Fibroblast of villous mesenchyme (primary cell): Measurements from ENCODE around the gene EIF3K. TPM values are rescaled to one million over a fixed set of nuclear protein-coding genes. Genes with fewer than 3 reads are reported as not detected.
"Not testable (repeated sequence)": the region's sequence is repeated elsewhere in the genome, so short reads cannot be mapped to it uniquely, and the experiment has no call there.

Source experiments
- DNase-seq: peaks from one replicate; pipeline ENCODE4 v3.0.0-alpha.2; 2010; ENCODE audit warnings: low read depth
- H3K4me3 ChIP-seq: 2 replicates; pipeline ENCODE4 v1.5.1; 2011; ENCODE audit warnings: low read depth, mild to moderate bottlenecking, low read length
- CTCF ChIP-seq: IDR thresholded peaks from 2 replicates; pipeline ENCODE4 v1.5.1; 2012; ENCODE audit warnings: low read depth, mild to moderate bottlenecking, low read length; ENCODE audit not compliant: insufficient read depth
- total RNA-seq: library from RNA; depleted of rRNA; stranded (reverse); fragments of >200 nt; gene quantifications from 2 replicates; pipeline ENCODE4 v1.2.3, GENCODE V29; 2012

The EIF3K gene
- total RNA-seq, 1 donor, result 152 TPM

- peak within 1 kb of the TSS; percentile 99 for H3K4me3 ChIP-seq
- peak; percentile 3 for DNase-seq
- no peak for TF ChIP-seq CTCF
Measured at GRCh38 chr19:38617764-38618589, 1.0 kb upstream of the EIF3K start, which contains the start of gene MAP4K1. MAP4K1 (minus strand) TSS chr19:38617953; CDS start chr19:38617895, 58 bp downstream.

GRCh38 chr19:38619361-38620174 lies 580 bp downstream of the EIF3K start:
- H3K4me3 ChIP-seq, result peak overlapping the region; percentile 99
- no peak for TF ChIP-seq CTCF
- DNase-seq, result no peak

GRCh38 chr19:38624822-38625221 lies 5.8 kb downstream of the EIF3K start:
- DNase-seq, result no peak
- no peak overlapping the region for H3K4me3 ChIP-seq
- no peak for TF ChIP-seq CTCF

- DNase-seq, result no peak
- no peak overlapping the region for H3K4me3 ChIP-seq
- no peak for TF ChIP-seq CTCF
Measured at GRCh38 chr19:38626401-38626800, 7.4 kb downstream of the EIF3K start.

- H3K4me3 ChIP-seq, result no peak overlapping the region
- no peak for TF ChIP-seq CTCF
- DNase-seq, result no peak
Measured at GRCh38 chr19:38629568-38629967, 10.6 kb downstream of the EIF3K start.

- not testable (repeated sequence) for H3K4me3 ChIP-seq, DNase-seq
Measured at GRCh38 chr19:38631301-38631700, 12.3 kb downstream of the EIF3K start.

- not testable (repeated sequence) for H3K4me3 ChIP-seq, DNase-seq
Measured at GRCh38 chr19:38631811-38632475, 13.0 kb downstream of the EIF3K start.
